GM21528 (cell line): ENCODE measurements around the gene PAPPA2.

Experiments used
- ATAC-seq: cut with Tn5 transposase; IDR thresholded peaks from one replicate; pipeline ENCODE4 v1.9.1; 2021; ENCODE audit warnings: mild to moderate bottlenecking, moderate library complexity; ENCODE audit not compliant: unreplicated experiment, low FRiP score

PAPPA2 gene

DNA sequence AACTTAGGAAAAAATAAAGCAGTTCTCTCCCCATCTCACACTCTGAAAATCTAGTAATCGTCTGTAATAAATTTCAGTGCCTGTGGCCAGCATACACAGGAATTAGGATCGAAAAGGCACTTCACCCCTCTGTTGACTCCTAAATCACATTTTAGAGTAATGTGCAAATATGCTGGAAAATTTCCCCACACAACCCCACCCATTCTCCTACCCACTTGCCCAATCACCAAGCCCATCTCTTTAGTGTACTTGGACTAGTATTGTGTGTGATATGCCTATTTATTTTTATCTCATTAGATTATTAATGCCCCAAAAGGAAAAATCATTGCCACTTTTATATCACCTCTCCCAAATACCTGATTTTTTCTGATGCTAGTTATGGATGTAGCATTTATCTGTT lies 378.3 kb downstream of the PAPPA2 start:
- no peak for ATAC-seq

DNA sequence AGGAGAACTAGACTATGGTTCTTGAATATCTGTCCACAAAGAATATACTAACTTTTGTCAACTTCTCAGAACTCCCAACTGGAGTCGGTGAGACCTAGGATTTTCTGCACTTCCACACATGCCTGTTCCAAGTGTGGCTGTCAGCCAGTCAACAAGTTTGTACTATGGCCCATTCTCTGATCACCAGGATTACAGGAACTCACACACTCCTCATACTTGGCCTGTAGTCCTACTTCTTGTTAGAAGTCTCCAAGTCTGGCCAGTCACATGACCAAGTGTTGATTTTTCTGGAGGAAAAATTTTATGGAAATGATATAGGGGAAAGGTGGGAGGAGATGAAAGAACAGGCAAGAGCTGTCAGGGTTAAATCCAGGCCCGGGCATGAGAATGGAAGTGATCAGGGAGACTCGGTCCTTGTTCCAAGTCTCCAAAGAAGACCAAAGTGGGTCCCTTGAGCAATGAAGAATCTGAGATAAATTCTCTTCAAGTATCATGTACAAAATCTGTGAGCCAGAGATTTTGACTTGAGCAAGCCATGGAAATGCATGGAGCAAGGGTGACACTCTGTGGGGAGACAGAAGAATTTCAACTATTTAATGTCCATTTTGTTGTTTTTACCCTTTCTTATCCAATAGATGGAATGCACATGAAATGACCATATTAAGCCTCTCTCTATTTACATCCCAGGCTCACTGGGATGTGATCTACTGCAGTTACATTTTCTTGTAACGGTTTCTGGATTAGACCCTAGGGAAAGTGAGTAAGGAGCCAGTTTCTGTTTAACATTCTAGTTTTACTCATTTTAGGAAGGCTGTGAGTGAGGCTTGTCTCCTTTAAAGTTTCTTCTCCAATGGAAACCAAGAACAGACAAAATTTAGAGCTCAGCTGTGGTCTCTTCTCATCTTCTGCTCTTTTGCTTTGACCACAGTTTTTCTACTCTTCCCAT lies 380.6 kb downstream of the PAPPA2 start:
- no peak for ATAC-seq

DNA sequence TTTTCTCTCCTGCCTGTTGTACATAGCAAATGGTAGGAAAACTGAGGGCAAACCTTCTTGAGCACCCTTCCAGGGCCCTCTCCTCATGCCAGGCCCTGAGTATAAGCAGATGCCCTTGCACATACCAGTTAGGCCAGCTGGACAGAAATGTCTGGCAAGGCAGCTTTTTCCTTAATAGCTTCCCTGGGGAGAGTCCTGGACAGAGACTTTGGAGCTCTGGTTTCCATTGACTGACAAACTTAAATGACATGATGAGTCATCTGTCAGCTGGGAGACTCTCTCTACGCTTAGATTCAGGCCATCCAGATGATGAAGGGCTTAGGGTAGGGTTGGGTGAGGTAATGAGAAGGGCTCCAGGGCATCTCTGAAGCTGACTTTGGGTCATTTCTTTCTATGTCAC lies 384.1 kb downstream of the PAPPA2 start:
- no peak for ATAC-seq

DNA sequence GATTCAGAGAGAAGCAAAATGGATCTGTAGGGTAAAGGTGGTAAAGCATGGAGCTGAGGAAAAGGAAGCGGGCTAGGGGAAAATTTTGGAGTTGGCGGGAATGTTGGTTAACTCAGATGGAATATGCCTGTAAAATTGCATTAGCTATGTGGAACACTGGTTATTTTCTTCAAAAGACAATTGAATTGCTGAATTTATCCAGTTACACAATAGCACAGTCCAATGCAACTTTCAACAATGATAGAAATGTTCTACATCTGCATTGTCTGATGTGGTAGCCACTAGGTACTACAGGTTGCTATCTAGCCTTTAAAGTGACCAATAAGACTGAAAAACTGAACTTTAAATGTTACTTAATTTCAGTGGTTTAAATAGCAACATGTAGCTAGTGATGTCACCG lies 386.3 kb downstream of the PAPPA2 start:
- ATAC-seq, result no peak

DNA sequence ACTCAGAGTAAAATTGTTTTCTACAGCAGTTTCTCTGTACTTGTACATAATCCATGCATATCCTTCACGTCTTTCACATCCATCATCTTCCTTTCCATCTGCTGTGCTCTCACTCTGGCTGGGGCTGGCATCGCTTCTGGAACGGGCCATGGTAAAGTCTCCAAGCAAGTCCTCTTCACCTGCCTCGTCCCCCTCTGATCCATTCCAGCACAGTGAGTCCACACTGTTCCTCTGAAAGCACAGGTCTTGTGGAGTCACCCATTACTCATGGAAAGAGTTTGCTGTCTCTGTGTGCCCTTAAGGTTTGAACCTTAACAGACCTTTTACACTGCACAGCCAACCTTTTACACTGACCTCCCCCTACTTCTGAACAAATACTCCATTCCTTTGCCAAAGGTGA lies 387.9 kb downstream of the PAPPA2 start:
- no peak for ATAC-seq

DNA sequence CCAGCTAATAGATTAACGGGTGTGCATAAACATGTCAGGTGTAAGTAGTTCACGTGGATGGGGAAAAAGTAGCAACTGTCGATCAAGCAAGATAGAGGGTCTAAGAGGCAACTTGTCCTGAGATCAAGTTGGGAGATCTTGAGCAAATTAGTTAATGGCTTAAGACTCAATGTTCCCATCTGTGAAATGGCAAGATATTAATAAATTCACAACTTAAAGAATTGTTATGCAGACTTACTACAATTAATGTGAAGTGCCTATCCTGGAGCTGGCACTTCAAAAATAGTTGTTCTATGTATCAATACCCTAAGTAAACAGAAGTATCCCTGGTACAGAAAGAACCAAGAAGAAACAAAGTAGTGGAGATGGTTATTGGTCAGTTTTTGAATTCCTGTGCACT lies 389.1 kb downstream of the PAPPA2 start:
- no peak for ATAC-seq

DNA sequence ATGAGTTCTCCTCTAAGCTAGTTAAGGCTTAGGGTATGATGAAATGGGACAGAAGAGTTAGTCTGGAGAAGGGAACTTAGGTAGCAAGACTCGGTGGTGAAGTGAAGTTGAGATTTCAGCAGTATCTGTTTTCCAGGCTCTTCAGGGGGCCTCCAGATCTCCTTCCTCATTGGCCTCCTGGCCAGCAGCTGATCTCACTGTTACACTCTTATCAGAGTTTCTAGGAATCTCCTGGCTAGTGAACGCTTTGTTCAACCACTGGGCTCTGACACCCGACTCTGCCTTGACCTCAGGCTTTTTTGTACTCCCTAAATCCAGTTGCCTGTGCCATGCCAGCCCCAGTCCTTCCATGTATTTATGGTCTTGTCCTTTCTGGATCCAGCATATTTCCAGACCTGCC lies 390.5 kb downstream of the PAPPA2 start:
- ATAC-seq, result no peak

DNA sequence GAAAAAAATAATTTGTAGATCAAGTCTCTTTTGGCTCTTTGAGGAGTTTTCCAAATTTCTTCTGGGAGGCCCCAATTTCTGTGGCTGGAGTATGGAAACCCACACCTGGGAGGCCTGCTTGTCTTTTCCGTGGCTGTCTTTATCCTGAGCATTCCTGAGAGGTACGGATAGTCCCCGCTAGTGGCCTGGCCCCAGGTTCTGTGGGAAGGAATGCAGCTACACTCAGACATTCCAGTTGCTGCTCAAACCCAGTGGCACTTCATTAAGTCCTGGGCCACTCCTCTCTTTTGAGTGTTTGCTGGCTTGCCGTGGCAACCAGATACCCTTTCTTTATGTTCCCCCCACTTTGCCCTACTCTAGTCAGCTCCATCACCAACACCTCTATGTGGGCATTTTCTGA lies 391.1 kb downstream of the PAPPA2 start:
- ATAC-seq, result no peak

DNA sequence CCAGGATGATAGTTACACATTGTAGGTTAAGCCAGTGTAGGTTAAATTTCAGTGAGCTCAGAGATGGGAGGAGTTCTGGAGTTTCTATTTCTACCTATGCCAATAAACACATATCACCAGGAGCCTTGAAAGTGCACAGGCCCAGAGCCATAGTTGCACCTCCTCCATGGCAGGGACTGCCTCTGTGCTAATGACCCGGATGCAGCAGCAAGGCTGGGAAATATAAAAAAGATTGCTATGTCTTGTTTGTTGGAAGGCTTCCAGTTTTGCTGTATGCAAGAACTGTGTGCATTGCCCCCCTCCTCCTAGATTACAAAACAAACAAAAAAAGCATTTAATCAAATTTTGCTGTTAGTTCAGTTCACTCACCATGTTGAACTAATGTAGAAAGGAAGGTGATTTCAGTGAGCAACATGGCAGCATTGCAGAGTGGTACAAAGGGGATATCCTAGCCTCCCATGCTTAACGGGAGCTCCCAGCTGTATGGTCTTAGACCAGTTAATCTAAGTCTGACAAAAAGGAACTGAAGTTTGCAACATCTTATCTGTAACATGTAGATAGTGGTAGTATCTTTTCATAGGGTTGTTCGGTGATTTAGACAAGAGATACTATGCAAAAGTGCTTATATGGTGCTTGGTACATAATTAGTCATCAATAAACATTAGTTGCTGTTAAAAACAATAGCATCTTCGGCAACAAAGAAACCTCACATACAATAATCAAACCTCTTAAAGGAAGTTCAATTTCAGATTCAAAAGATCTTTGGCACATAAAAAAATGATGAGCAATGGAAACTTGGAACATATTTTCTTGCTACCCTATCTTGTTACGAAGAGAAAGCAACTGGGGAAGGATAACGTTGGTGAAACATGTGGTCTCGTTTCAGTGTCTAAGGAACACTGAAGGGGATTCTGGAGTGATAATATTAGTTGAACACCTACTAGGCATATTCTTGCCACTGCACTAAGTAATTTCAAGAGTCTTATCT lies 392.1 kb downstream of the PAPPA2 start:
- ATAC-seq, result no peak

DNA sequence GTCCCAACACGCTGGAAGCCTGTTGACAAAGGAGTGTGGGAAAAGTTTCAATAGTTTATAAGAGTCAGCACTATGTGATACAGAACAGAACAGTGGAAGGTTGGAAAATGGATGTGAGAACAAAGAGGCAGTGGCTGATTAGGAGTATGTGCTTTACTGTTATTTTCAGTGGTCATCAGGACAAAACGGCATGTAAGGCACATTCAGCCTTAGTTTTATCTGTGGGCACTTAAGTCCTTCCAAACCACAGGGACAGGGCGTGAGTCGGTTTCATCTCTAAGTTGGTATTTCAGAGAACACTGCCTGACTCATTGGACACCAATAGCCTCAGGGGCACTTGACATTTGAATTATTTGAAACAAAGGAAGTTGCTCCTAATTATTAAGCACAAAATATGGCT lies 394.7 kb downstream of the PAPPA2 start:
- no peak for ATAC-seq

DNA sequence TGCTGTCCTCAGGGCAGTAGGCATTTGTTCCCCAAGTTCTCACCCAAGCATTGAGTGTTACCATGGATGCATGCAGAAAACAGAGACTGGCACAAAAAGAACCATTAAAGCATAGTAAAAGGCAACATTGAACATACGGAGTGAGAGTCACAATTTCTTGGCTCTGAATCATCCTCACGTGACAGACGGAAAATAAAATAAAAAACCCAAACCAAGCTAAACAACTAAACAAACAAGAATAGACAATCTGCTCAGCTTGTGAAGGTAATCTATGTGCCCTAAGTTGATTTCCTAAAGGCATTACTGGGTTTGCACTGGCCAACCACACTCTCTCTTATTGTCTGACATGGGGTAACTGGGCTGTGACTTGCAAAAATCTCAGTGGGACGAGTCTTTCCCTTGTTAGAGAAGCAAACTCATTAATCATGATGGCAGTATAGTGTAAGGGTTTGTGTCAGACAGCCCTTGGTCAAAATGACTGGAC lies 395.5 kb downstream of the PAPPA2 start:
- ATAC-seq, result no peak

DNA sequence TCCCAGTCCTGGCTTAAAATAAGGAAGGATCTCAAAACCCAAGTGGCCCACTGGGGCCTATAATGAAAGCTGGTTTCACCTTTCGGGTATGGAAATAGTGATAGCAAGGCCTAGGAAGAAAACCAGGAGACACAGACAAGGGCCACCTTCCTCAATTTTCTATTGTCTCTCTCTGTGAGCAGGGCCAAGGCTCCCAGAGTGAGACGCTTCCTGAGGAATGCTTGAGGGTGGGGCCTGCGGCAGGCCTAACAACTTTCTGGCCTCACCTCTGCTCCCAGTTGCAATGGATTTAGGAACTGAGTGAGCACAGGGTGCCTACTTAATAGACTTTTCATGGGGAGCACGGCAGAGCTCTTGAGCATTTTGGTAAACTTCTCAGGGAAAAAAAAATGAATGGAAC lies 400.6 kb downstream of the PAPPA2 start:
- ATAC-seq, result no peak

DNA sequence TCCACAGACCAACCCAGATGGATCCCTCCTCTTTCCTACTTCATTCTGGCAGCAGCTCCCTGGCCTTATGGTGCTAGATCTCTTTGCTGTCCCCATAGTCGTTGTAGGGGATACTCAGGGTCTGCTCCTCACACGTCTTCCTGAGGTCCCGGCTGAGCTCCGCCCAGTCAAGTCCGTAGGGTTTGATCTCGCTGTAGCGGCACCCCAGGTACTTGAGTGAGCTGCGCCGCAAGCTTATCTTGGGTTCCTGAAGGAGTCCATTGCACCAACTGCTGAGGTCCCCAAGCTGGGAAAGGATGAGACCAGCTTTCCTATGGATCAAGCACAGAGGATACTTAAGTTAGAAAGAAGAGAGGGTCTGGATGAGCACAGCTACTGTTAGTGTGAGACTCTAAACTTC lies 401.2 kb downstream of the PAPPA2 start:
- no peak for ATAC-seq

DNA sequence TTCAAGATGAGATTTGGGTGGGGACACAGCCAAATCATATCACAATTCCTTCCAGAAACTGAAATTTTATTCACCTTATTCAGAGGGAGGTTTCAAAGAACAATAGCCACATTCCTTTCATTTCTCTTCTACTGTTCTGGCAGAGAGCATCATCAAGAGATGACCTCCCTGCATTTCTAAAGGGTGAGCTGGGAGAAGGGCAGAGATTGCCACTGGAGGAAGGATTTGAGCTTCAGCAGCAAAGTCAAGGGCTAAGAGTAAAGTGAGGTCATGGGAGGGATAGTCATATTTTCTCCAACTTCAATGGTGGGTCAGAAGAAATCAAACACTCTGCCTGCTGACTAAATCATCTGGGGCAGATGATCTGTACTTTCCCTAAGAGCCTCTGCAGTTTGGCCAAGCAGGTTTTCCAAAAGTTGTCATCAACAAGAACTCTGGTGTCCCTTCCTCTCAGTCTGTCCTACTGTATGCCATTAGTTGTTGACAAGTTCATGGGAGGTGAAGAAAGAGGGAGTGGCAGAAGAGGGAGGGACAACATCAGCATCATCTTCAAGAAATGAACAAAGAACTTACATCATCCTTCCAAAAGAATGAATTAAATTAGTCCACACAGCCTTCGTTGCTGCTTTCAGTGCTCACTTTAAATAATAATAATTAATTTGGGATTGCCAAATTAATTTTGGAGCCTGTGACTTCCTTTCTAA lies 403.2 kb downstream of the PAPPA2 start:
- ATAC-seq, result no peak

DNA sequence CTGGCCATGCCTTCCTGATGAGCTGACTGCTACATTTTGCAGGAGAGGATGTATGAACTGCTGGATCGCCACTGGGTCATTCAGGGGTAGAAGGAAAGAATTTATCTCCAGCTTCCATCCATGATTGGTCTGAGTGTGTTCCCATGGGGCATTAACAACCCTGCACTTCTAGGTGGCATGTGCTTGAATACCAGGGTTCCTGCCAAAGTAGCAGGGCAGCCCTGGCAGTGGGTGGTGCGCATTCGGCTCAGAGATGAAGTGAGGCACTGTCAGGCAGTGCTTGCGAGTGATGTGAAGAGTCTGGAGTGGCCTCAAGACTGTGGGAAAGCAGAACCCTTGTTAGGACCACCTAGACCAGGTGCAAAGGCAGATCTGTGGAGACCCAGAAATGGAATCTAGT lies 406.6 kb downstream of the PAPPA2 start:
- no peak for ATAC-seq

DNA sequence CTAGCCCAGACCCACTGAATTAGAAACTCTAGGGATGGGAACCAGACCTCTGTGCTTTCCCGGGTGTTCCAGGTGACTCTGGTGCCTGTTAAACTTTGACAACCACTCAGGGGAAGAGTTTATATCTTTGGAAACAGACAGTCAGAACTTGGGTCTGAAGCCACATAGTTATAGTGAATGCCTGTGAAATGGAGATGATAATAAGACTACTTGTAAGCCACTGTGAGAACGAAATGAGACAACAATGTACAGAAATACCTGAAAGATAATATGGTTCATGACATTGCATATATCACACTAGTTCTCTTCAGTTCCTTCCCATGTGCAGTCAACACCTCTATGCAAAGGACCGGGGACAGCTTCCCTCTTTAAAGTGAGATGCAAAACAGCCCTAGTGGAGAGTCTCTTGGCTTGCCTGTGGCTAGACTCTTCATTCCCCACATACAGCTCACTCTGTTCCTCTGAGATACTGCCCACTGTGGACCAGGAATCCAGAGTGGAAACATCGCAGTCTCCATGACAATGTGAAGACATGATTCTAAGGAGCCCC lies 414.1 kb downstream of the PAPPA2 start:
- ATAC-seq, result no peak

DNA sequence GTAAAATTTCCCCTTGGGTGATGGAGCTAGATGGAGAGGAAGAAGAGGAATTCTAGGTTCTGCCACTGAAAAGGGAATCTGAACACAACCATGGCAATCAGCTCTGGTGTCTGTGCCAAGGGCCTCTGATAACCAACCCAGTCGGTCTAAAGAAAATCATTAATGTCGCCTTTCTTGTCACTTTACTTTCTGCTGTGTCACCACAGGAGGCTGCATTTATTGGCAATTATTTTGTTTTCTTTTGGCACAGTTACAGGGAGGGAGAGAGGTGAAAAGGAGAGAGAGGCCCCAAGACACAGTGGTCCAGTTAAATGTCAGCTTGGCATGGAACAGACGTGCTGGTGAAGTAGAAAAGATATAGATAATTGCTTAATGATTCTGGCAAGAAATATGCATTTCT lies 414.6 kb downstream of the PAPPA2 start:
- ATAC-seq, result no peak

DNA sequence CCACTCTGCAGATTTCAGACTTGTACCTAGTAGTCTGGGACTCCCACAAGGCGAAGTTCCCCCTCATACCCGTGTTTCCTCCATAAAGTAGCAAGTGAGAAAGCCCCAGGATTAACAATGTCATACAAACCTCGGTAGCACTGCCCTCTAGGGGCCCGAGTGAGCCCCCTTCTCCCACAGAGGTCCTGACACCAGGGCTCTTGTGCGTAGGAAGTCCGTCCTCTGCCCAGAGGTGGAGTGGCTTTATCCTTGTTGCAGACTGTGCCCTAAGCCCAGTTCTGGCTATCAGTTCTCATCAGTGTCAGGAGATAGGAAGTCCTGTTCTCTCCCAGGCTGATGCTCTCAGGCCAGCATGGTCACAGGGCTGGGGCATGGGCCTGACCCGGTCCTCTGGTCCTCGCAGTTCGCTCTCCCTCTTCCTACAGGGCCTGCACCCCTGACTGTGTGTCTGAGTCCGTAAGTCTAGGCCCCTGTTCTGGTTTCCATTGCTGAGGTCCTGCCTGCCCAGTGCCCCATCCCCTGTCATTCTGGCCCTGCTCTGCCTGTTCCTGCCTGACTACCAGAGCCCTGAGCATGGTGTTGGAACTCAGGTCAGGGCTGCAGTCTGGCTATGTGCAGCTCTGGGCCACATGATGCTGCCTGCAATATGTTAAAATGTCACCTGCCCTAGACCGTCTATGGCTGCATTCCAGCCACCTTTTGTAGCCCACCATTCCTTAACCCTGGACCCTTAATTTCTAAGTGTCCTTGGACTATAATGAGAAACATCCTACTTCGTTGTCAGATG lies 416.0 kb downstream of the PAPPA2 start:
- no peak for ATAC-seq

DNA sequence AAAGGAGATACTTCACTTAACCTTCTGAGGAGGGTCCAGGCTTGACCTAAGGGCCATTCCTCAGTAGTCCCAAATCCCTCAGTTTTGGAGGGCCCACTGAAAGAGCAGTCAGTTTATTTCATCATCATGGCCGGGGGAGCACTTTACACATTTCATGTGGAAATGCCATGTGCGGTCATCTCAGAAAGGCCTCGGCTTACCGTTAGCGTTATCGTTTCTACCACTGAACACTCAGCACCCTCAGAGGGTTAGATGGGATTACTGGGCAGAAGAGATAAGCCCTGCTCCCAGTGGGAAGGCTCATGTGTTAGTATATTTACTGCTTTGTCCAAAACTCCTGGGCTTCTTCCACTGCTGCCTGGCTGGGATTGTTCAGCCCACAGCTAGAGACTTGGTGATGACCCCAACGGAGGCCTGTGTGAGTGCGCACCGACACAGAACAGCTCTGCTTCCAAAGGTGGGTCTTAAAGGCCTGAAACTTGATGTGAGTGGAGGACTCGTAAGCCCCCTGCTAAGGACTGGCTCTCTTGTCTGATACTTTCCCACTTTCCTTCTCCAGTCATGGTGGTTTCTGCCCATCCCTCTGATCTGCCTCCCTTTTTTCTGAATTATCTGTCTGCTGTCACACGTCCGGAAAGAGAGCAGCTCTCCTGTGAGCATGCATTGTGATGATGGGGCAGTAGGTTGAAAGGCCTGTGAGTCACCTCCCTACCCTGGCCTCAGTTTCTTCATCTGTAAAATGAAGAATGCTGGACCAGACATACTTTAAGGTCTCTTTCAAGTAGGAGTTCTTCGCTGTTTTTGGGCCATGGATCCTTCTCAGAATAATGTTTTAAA lies 417.0 kb downstream of the PAPPA2 start:
- ATAC-seq, result no peak
